Fibroblast of lung (primary cell): Measurements from ENCODE around the gene HECW1. TPM values are rescaled to one million over a fixed set of nuclear protein-coding genes. Genes with fewer than 3 reads are reported as not detected.

Experiments used
- DNase-seq, 2 donors: peaks; one replicate each; pipeline versions ENCODE4 v3.0.0 to v3.0.0-alpha.2; 2010; ENCODE audit warnings: low read depth in 2 of 2
- H2AFZ ChIP-seq: 2 replicates; pipeline ENCODE4 v1.5.1; 2012; ENCODE audit warnings: low read length, control low read depth, inconsistent platforms
- H3K27ac ChIP-seq: 2 replicates; pipeline ENCODE4 v1.5.1; 2011; ENCODE audit warnings: low read length, control low read depth; ENCODE audit not compliant: insufficient read depth
- H3K27me3 ChIP-seq: 2 replicates; pipeline ENCODE4 v1.5.1; 2011; ENCODE audit warnings: mild to moderate bottlenecking, low read length; ENCODE audit not compliant: control insufficient read depth, insufficient read depth
- H3K36me3 ChIP-seq: 2 replicates; pipeline ENCODE4 v1.5.1; 2011; ENCODE audit warnings: low read length; ENCODE audit not compliant: control insufficient read depth, insufficient read depth
- H3K4me1 ChIP-seq: 2 replicates; pipeline ENCODE4 v1.5.1; 2011; ENCODE audit warnings: low read length; ENCODE audit not compliant: control insufficient read depth, insufficient read depth; ENCODE audit errors: extremely low read depth
- H3K4me2 ChIP-seq: 2 replicates; pipeline ENCODE4 v1.5.1; 2011; ENCODE audit warnings: low read length, control low read depth; ENCODE audit not compliant: insufficient read depth; ENCODE audit errors: extremely low read depth
- H3K4me3 ChIP-seq, 4 experiments: fragments of 200-600 bp in 1 of 4; sonication (generic) in 1 of 4; replicated peaks in 1 of 4; 2 replicates each; pipeline ENCODE4 v1.5.1; 2011 to 2016; ENCODE audit warnings: low read length in 4 of 4, low read depth in 3 of 4, mild to moderate bottlenecking in 3 of 4, control low read depth in 2 of 4, inconsistent platforms in 1 of 4, mixed read lengths in 1 of 4; ENCODE audit not compliant: insufficient read depth in 1 of 4; ENCODE audit errors: control extremely low read depth in 1 of 4
- H3K79me2 ChIP-seq: 2 replicates; pipeline ENCODE4 v1.5.1; 2012; ENCODE audit warnings: mild to moderate bottlenecking, low read length, inconsistent platforms; ENCODE audit not compliant: control insufficient read depth, insufficient read depth
- H3K9ac ChIP-seq: 2 replicates; pipeline ENCODE4 v1.5.1; 2011; ENCODE audit warnings: mild to moderate bottlenecking, low read length, control low read depth; ENCODE audit not compliant: insufficient read depth
- H3K9me3 ChIP-seq: 2 replicates; pipeline ENCODE4 v1.5.1; 2012; ENCODE audit warnings: low read depth, low read length; ENCODE audit not compliant: control insufficient read depth, insufficient read depth
- H4K20me1 ChIP-seq: 2 replicates; pipeline ENCODE4 v1.5.1; 2011; ENCODE audit warnings: low read length; ENCODE audit not compliant: control insufficient read depth, insufficient read depth; ENCODE audit errors: extremely low read depth
- CTCF ChIP-seq, 2 donors: IDR thresholded peaks in 1 of 2; conservative IDR thresholded peaks in 1 of 2; 1 replicate in 1 of 2; 2 replicates in 1 of 2; pipeline ENCODE4 v1.5.1; 2011 to 2012; ENCODE audit warnings: low read length in 2 of 2, control low read depth in 1 of 2, inconsistent platforms in 1 of 2, low read depth in 1 of 2, mild to moderate bottlenecking in 1 of 2
- EZH2 ChIP-seq: IDR thresholded peaks from 2 replicates; pipeline ENCODE4 v1.5.1; 2012; ENCODE audit warnings: low read length, control low read depth, mild to moderate bottlenecking; ENCODE audit errors: missing control alignments
- polyA plus RNA-seq, 2 donors: library from polyadenylated mRNA; depleted of rRNA in 1 of 2; stranded (reverse) in 1 of 2; unstranded in 1 of 2; fragments of >200 nt; gene quantifications; 2 replicates each; pipeline ENCODE4 v1.2.1, GENCODE V29; 2011 to 2012; ENCODE audit warnings: missing spikeins in 1 of 2
- total RNA-seq: library from RNA; depleted of rRNA; stranded (reverse); fragments of >200 nt; gene quantifications from 2 replicates; pipeline ENCODE4 v1.2.1, GENCODE V29; 2014

Gene HECW1
- total and polyA plus RNA-seq, 2 donors (not counting 1 experiment from before 2014, with no cell fraction given): 1.1 to 6.1 TPM

GRCh38 chr7:43076189-43076605 is 36.2 kb upstream of the HECW1 start:
- peak in 1 of 2 donors; percentile 10 for DNase-seq
- H3K79me2 ChIP-seq: no peaks in the 10 kb centered on the region
- no peaks in the 10 kb centered on the region for H3K36me3 ChIP-seq
- H3K27me3 ChIP-seq: no peaks in the 10 kb centered on the region
- no peaks in the 10 kb centered on the region for H3K9me3 ChIP-seq
- no peak for TF ChIP-seq EZH2
- no peak overlapping the region for H3K4me3 ChIP-seq
- no peak overlapping the region for H2AFZ ChIP-seq
- no peak overlapping the region for H3K9ac ChIP-seq
- H3K4me2 ChIP-seq: no peak overlapping the region
- H3K27ac ChIP-seq: no peak overlapping the region
- H3K4me1 ChIP-seq: no peaks in the 10 kb centered on the region
- no peaks in the 10 kb centered on the region for H4K20me1 ChIP-seq

GRCh38 chr7:43076606-43077005 is 35.8 kb upstream of the HECW1 start:
- Histone ChIP-seq H3K4me3 (no peak overlapping the region), H4K20me1 (no peaks in the 10 kb centered on the region), H3K4me1 (no peaks in the 10 kb centered on the region), H3K9ac (no peak overlapping the region), H3K4me2 (no peak overlapping the region), H2AFZ (no peak overlapping the region), H3K79me2 (no peaks in the 10 kb centered on the region), H3K27me3 (no peaks in the 10 kb centered on the region), H3K36me3 (no peaks in the 10 kb centered on the region), H3K9me3 (no peaks in the 10 kb centered on the region), H3K27ac (no peak overlapping the region)
- DNase-seq: no peak
- TF ChIP-seq EZH2: no peak
- no peak for TF ChIP-seq CTCF (conservative IDR thresholded peaks at IDR 0.05 in 1 of 2, IDR thresholded peaks at IDR 0.05 in 1 of 2; ENCODE audit: low read depth in 1 of 2, low read length in 2 of 2)

GRCh38 chr7:43077285-43077684 is 35.2 kb upstream of the HECW1 start:
- Histone ChIP-seq H3K27ac (no peak overlapping the region), H3K4me1 (no peaks in the 10 kb centered on the region), H2AFZ (no peak overlapping the region), H3K79me2 (no peaks in the 10 kb centered on the region), H3K9ac (no peak overlapping the region), H3K9me3 (no peaks in the 10 kb centered on the region), H3K36me3 (no peaks in the 10 kb centered on the region), H3K4me2 (no peak overlapping the region), H3K4me3 (no peak overlapping the region), H3K27me3 (no peaks in the 10 kb centered on the region), H4K20me1 (no peaks in the 10 kb centered on the region)
- no peak for DNase-seq
- TF ChIP-seq CTCF (conservative IDR thresholded peaks at IDR 0.05 in 1 of 2, IDR thresholded peaks at IDR 0.05 in 1 of 2; ENCODE audit: low read depth in 1 of 2, low read length in 2 of 2) (no peak), EZH2 (no peak)
